Measurements from ENCODE around the gene PLCB4.

- TF ChIP-seq POLR2A (IDR thresholded peaks at IDR 0.05) (no peak), CTCF (IDR thresholded peaks at IDR 0.05) (no peak)
These were observed 127.2 kb downstream of the PLCB4 start for GRCh38 chr20:9196110-9196509.

Data from vagina (tissue), 2 donors.